ENCODE results near the gene UGT3A2. TPM values are rescaled to one million over a fixed set of nuclear protein-coding genes. Genes with fewer than 3 reads are reported as not detected.

Gene UGT3A2
- total RNA-seq, 1 donor from 2014 or later, result not detected

GRCh38 chr5:35996076-35996475 lies 70.6 kb downstream of the UGT3A2 start:
- ATAC-seq (ENCODE audit: low read depth) (no peak), DNase-seq (no peak)
- ChIA-PET CTCF (no interaction called here), POLR2A (no interaction called here)
- intact Hi-C loops (cut with micrococcal nuclease), result no loop called here
- Mint-ChIP-seq H3K9me3 (no peaks in the 10 kb centered on the region), H3K36me3 (ENCODE audit: low read depth) (no peaks in the 10 kb centered on the region), H3K27me3 (peaks cover 4% of the 10 kb centered on the region), H3K4me3 (no peak overlapping the region), H3K27ac (no peak overlapping the region), H3K4me1 (no peaks in the 10 kb centered on the region)
- TF ChIP-seq, protein P1, sequence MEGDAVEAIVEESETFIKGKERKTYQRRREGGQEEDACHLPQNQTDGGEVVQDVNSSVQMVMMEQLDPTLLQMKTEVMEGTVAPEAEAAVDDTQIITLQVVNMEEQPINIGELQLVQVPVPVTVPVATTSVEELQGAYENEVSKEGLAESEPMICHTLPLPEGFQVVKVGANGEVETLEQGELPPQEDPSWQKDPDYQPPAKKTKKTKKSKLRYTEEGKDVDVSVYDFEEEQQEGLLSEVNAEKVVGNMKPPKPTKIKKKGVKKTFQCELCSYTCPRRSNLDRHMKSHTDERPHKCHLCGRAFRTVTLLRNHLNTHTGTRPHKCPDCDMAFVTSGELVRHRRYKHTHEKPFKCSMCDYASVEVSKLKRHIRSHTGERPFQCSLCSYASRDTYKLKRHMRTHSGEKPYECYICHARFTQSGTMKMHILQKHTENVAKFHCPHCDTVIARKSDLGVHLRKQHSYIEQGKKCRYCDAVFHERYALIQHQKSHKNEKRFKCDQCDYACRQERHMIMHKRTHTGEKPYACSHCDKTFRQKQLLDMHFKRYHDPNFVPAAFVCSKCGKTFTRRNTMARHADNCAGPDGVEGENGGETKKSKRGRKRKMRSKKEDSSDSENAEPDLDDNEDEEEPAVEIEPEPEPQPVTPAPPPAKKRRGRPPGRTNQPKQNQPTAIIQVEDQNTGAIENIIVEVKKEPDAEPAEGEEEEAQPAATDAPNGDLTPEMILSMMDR (IDR thresholded peaks at IDR 0.05), result no peak

GRCh38 chr5:35990941-35991611 lies 75.6 kb downstream of the UGT3A2 start, which contains the start of gene UGT3A1:
Gene UGT3A1, minus strand, starts transcription at chr5:35991390. Its CDS starts 150 bp downstream, at chr5:35991240.
- no peak within 1 kb of the TSS for H3K4me3 Mint-ChIP-seq
- ATAC-seq (ENCODE audit: low read depth), result no peak
- POLR2A ChIA-PET, result no interaction called here
- DNase-seq, result no peak
- peaks cover 4% of the 10 kb centered on the region for H3K27me3 Mint-ChIP-seq
- no peaks in the 10 kb centered on the region for H3K9me3 Mint-ChIP-seq
- intact Hi-C loops (cut with micrococcal nuclease), result no loop called here
- TF ChIP-seq, protein P1 (IDR thresholded peaks at IDR 0.05), result no peak
- no peak within 1 kb of the TSS for H3K27ac Mint-ChIP-seq
- no peaks in the 10 kb centered on the region for H3K36me3 Mint-ChIP-seq (ENCODE audit: low read depth)
- CTCF ChIA-PET, result no interaction called here
- H3K4me1 Mint-ChIP-seq, result no peaks in the 10 kb centered on the region

- H3K9me3 Mint-ChIP-seq, result no peaks in the 10 kb centered on the region
- ChIA-PET POLR2A (no interaction called here), CTCF (no interaction called here)
- intact Hi-C loops (cut with micrococcal nuclease), result no loop called here
- H3K4me3 Mint-ChIP-seq, result no peak overlapping the region
- no peaks in the 10 kb centered on the region for H3K4me1 Mint-ChIP-seq
- DNase-seq, result no peak
- H3K36me3 Mint-ChIP-seq (ENCODE audit: low read depth), result no peaks in the 10 kb centered on the region
- no peak for ATAC-seq (ENCODE audit: low read depth)
- no peak overlapping the region for H3K27ac Mint-ChIP-seq
- TF ChIP-seq, protein P1 (IDR thresholded peaks at IDR 0.05), result no peak
- peaks cover 4% of the 10 kb centered on the region for H3K27me3 Mint-ChIP-seq
Observed at GRCh38 chr5:35990520-35990919, 76.2 kb downstream of the UGT3A2 start.

- Mint-ChIP-seq H3K9me3 (no peaks in the 10 kb centered on the region), H3K36me3 (ENCODE audit: low read depth) (no peaks in the 10 kb centered on the region), H3K4me3 (no peak overlapping the region), H3K27me3 (peaks cover 4% of the 10 kb centered on the region), H3K4me1 (no peaks in the 10 kb centered on the region), H3K27ac (no peak overlapping the region)
- TF ChIP-seq, protein P1 (IDR thresholded peaks at IDR 0.05), result no peak
- ATAC-seq (ENCODE audit: low read depth) (no peak), DNase-seq (no peak)
- POLR2A ChIA-PET, result no interaction called here
- CTCF ChIA-PET, result no interaction called here
- intact Hi-C loops (cut with micrococcal nuclease), result no loop called here
Observed at GRCh38 chr5:35988529-35988928, 78.2 kb downstream of the UGT3A2 start.

DNA sequence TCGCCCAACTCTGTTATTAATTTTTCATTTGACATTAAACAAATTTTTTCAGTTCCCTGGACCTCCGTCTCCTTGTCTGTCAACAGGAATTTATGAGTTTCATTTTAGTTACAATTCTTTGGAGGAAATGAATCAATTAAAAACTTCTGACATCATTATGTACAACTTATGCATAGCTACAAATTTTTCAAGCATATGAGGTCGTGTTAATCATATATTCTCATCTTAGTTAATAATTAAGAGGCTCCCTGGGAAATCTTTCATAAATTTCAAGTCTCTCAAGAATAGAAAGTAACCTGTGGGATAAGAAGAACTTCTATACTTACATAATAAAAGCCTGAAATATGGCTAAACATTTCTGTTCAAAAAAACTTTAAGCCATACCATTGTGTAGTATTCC lies 78.9 kb downstream of the UGT3A2 start:
- ATAC-seq (ENCODE audit: low read depth), result no peak
- Mint-ChIP-seq H3K27ac (no peak overlapping the region), H3K36me3 (ENCODE audit: low read depth) (no peaks in the 10 kb centered on the region), H3K27me3 (peaks cover 4% of the 10 kb centered on the region), H3K9me3 (peaks cover 4% of the 10 kb centered on the region), H3K4me1 (no peaks in the 10 kb centered on the region), H3K4me3 (no peak overlapping the region)
- TF ChIP-seq, protein P1 (IDR thresholded peaks at IDR 0.05), result no peak
- POLR2A ChIA-PET, result no interaction called here
- DNase-seq, result no peak
- CTCF ChIA-PET, result no interaction called here
- intact Hi-C loops (cut with micrococcal nuclease), result no loop called here

Other genes with a start within 250 kb of the UGT3A2 start
- gene IL7R, start 210.0 kb downstream of the UGT3A2 start, total RNA-seq, result 1.9 and 3.0 TPM in 2 replicates
- not detected in 2 replicates for gene CAPSL, start 128.3 kb downstream of the UGT3A2 start, total RNA-seq
- not detected in 2 replicates for gene UGT3A1, start 75.5 kb downstream of the UGT3A2 start, total RNA-seq
- 6.4 and 8.9 TPM in 2 replicates for gene LMBRD2, start 85.0 kb upstream of the UGT3A2 start, total RNA-seq
- 18.5 TPM in 2 replicates for gene SKP2, start 85.2 kb upstream of the UGT3A2 start, total RNA-seq
- gene NADK2, start 175.0 kb upstream of the UGT3A2 start, total RNA-seq, result 13.3 and 18.2 TPM in 2 replicates
- gene RANBP3L, start 235.0 kb upstream of the UGT3A2 start, total RNA-seq, result 0.13 TPM in 1 of 2 replicates, not detected in the other